Measurements from ENCODE around the gene TIMMDC1. TPM values are rescaled to one million over a fixed set of nuclear protein-coding genes. Genes with fewer than 3 reads are reported as not detected.

TIMMDC1 gene
- total and polyA plus RNA-seq, 2 of the 4 experiments (the other 2 are of a cell fraction) = 52.5 to 56.6 TPM

DNA sequence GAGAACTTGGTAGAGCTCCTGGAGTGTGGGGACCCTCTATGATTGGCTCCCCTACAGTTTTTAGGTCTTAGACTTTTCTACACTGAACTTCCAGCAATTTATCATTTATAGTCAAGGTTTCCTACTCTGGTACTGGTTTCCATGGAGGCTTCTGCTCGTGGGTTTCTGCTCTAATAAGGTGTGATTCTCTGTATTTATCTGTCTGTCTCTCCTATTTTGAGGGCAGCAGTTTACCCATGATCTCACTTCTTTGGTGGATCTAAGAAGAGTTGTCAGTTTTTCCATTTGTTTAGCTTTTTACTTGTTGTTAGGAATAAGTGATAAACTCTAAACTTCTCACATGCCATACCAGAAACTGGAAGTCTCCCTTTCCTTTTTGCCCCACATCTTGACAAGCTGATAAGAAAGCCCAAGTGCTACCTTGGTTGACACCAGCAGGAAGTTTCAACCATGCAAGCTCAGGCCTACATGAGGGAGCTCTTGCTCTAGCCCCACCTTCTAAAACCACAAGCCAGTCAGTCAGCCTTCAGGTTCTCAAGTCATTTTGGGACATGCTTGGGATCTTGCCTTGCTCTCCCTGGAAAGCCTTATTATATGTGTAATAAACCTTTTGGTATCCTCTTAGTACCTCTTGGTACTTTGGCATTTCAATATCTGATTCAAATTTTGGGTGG, 10.0 kb downstream of the TIMMDC1 start:
- Histone ChIP-seq H3K56ac (ENCODE audit: extremely low read depth, insufficient read depth, low read length) (no peak overlapping the region), H2AK5ac (ENCODE audit: low read depth, low read length) (no peak overlapping the region), H3K36me3 (ENCODE audit: control insufficient read depth, insufficient read depth, low read length) (peaks cover 21% of the 10 kb centered on the region), H4K20me1 (ENCODE audit: insufficient read depth, low read length) (no peaks in the 10 kb centered on the region), H3K9me3 (ENCODE audit: control insufficient read depth, insufficient read depth, low read length) (no peaks in the 10 kb centered on the region), H3K27ac (ENCODE audit: insufficient read depth, low read length) (no peak overlapping the region), H2AFZ (replicated peaks; ENCODE audit: low read length, poor library complexity) (no peak overlapping the region), H2BK120ac (ENCODE audit: low read depth, low read length) (no peak overlapping the region), H3K9ac (ENCODE audit: low read depth, low read length) (no peak overlapping the region), H3K4me3 (ENCODE audit: insufficient read depth, low read depth, low read length) (no peak overlapping the region), H2BK15ac (ENCODE audit: low read depth, low read length) (no peak overlapping the region), H3K14ac (replicated peaks; ENCODE audit: low read depth, low read length) (no peak overlapping the region), H3K4me1 (ENCODE audit: control insufficient read depth, insufficient read depth, low read length) (no peaks in the 10 kb centered on the region), H3K9me1 (ENCODE audit: insufficient read depth, low read length) (0 out of 2 replicates have a peak, but pooled peaks cover 3% of the 10 kb centered on the region), H3K18ac (ENCODE audit: low read depth, low read length) (no peak overlapping the region), H2BK20ac (ENCODE audit: low read depth, low read length) (no peak overlapping the region), H3K4ac (ENCODE audit: low read depth, low read length) (no peak overlapping the region), H3K79me1 (ENCODE audit: low read depth in 1 of 2, low read length in 2 of 2) (peaks cover 7 to 9% of the 10 kb centered on the region in 2 experiments), H2AK9ac (replicated peaks; ENCODE audit: low read depth, low read length, poor library complexity) (no peak overlapping the region), H3K23ac (ENCODE audit: low read depth, low read length) (no peak overlapping the region), H3K4me2 (ENCODE audit: low read depth, low read length) (no peak overlapping the region), H3K27me3 (ENCODE audit: control insufficient read depth, insufficient read depth, low read length) (no peaks in the 10 kb centered on the region), H4K8ac (ENCODE audit: low read depth in 2 of 2, low read length in 2 of 2) (no peak overlapping the region), H4K91ac (ENCODE audit: insufficient read depth, low read depth, low read length) (no peak overlapping the region), H4K5ac (ENCODE audit: low read depth, low read length) (no peak overlapping the region), H2BK5ac (ENCODE audit: low read depth, low read length, poor library complexity, severe bottlenecking) (no peak overlapping the region)
- ATAC-seq (ENCODE audit: low read depth) (no peak), DNase-seq (no peak)
- intact Hi-C loops (cut with micrococcal nuclease) (no loop called here), in situ Hi-C loops (cut with MboI; ENCODE audit: low sequenced_read_pairs) (loop anchor here (25.0 kb wide), 1 partner anchor 179 kb away; the partner anchor contains the start of gene COX17), dilution Hi-C loops (cut with HindIII; ENCODE audit: low sequenced_read_pairs, unreplicated experiment) (no loop called here)
- no CpG with 5 or more reads among the region's 1 CpG for WGBS, 2 experiments (ENCODE audit: extremely low coverage in 2 of 2, insufficient read length in 1 of 2)
- no TSS peak for BruUV-seq (replicated peaks)
- no peak for TF ChIP-seq POLR2A (IDR thresholded peaks at IDR 0.05; ENCODE audit: low read depth, low read length)
- TF ChIP-seq SMC3 (IDR thresholded peaks at IDR 0.05; ENCODE audit: low read depth, low read length) = no peak
- TF ChIP-seq MAFK (IDR thresholded peaks at IDR 0.05; ENCODE audit: low read depth, low read length) = no peak
- TF ChIP-seq, protein P1, sequence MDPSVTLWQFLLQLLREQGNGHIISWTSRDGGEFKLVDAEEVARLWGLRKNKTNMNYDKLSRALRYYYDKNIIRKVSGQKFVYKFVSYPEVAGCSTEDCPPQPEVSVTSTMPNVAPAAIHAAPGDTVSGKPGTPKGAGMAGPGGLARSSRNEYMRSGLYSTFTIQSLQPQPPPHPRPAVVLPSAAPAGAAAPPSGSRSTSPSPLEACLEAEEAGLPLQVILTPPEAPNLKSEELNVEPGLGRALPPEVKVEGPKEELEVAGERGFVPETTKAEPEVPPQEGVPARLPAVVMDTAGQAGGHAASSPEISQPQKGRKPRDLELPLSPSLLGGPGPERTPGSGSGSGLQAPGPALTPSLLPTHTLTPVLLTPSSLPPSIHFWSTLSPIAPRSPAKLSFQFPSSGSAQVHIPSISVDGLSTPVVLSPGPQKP (IDR thresholded peaks at IDR 0.05; ENCODE audit: borderline replicate concordance, low read depth, low read length) = no peak
- TF ChIP-seq, protein P2, sequence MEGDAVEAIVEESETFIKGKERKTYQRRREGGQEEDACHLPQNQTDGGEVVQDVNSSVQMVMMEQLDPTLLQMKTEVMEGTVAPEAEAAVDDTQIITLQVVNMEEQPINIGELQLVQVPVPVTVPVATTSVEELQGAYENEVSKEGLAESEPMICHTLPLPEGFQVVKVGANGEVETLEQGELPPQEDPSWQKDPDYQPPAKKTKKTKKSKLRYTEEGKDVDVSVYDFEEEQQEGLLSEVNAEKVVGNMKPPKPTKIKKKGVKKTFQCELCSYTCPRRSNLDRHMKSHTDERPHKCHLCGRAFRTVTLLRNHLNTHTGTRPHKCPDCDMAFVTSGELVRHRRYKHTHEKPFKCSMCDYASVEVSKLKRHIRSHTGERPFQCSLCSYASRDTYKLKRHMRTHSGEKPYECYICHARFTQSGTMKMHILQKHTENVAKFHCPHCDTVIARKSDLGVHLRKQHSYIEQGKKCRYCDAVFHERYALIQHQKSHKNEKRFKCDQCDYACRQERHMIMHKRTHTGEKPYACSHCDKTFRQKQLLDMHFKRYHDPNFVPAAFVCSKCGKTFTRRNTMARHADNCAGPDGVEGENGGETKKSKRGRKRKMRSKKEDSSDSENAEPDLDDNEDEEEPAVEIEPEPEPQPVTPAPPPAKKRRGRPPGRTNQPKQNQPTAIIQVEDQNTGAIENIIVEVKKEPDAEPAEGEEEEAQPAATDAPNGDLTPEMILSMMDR (conservative IDR thresholded peaks at IDR 0.05; ENCODE audit: low read depth, low read length) = no peak
- no peak for TF ChIP-seq MAZ (IDR thresholded peaks at IDR 0.05; ENCODE audit: borderline replicate concordance, low read depth, low read length)
- TF ChIP-seq MXI1 (IDR thresholded peaks at IDR 0.05; ENCODE audit: borderline replicate concordance, low read depth, low read length) = no peak
- no peak for TF ChIP-seq RCOR1 (IDR thresholded peaks at IDR 0.05; ENCODE audit: insufficient replicate concordance, low read length)
- TF ChIP-seq CEBPB (IDR thresholded peaks at IDR 0.05; ENCODE audit: low read depth, low read length) = no peak
- TF ChIP-seq, protein P3, sequence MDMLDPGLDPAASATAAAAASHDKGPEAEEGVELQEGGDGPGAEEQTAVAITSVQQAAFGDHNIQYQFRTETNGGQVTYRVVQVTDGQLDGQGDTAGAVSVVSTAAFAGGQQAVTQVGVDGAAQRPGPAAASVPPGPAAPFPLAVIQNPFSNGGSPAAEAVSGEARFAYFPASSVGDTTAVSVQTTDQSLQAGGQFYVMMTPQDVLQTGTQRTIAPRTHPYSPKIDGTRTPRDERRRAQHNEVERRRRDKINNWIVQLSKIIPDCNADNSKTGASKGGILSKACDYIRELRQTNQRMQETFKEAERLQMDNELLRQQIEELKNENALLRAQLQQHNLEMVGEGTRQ (IDR thresholded peaks at IDR 0.05; ENCODE audit: low read depth, low read length) = no peak
- no peak for TF ChIP-seq BHLHE40 (IDR thresholded peaks at IDR 0.05; ENCODE audit: low read depth, low read length)
- POLR2A ChIA-PET (ENCODE audit: unreplicated experiment) = interaction anchor here (0.7 kb wide), 1 partner anchor 212 kb away, joined by 4 read pairs; no protein-coding TSS in a partner anchor
- CTCF ChIA-PET = no interaction called here

Measured in IMR-90 (cell line).